HepG2 (cell line): ENCODE data around the gene CPLANE2. TPM values are rescaled to one million over a fixed set of nuclear protein-coding genes. Genes with fewer than 3 reads are reported as not detected.

Source experiments
- ATAC-seq: fragments of 200-7000 bp; cut with Tn5 transposase; 3 replicates; pipeline ENCODE4 v1.9.1; 2020; ENCODE audit warnings: mild to moderate bottlenecking, moderate library complexity
- BruUV-seq: library from RNA; stranded (reverse); fragments of 400-500 nt; replicated peaks from 2 replicates; lab custom pipeline; 2021; lab: Mats Ljungman, UMichigan
- CTCF ChIA-PET: fragments of 300-600 bp; formaldehyde crosslinking; extraction: SDS; loops from one replicate; lab custom pipeline; 2021; ENCODE audit warnings: low total read pairs, inconsistent platforms, low intra/inter-chr PET ratio; lab: Yijun Ruan, JAX
- POLR2A ChIA-PET: fragments of 350-600 bp; sonication (Branson Sonifier 250); formaldehyde crosslinking; loops from one replicate; lab custom pipeline; 2020; ENCODE audit warnings: antibody characterized with exemption, inconsistent platforms; lab: Yijun Ruan, JAX
- DNase-seq: peaks from one replicate; pipeline ENCODE4 v3.0.0-alpha.2; 2015; ENCODE audit warnings: low spot score
- FAIRE-seq: peaks from 3 replicates; lab custom pipeline; 2011; peaks lifted over from hg19 to GRCh38; lab: Jason Lieb, UNC
- H2AFZ ChIP-seq: one replicate; pipeline ENCODE4 v1.6.1; 2011; ENCODE audit warnings: low read length, inconsistent platforms
- H3K27ac ChIP-seq: fragments of 300-600 bp; 3 replicates; pipeline ENCODE4 v1.8.0; 2011; ENCODE audit warnings: mixed run types, mild to moderate bottlenecking, mixed read lengths, low read length, inconsistent platforms; ENCODE audit not compliant: insufficient read depth; ENCODE audit errors: extremely low read length
- H3K27me3 ChIP-seq, 2 experiments: fragments of 200-600 bp in 1 of 2; 2 replicates in 1 of 2; 3 replicates in 1 of 2; pipeline versions ENCODE4 v1.6.0 to v1.8.0; 2011; ENCODE audit warnings: low read length in 2 of 2, mild to moderate bottlenecking in 2 of 2, moderate library complexity in 2 of 2, inconsistent platforms in 1 of 2; ENCODE audit not compliant: insufficient read depth in 2 of 2, control insufficient read depth in 1 of 2
- H3K36me3 ChIP-seq, 2 experiments: fragments of 200-600 bp in 1 of 2; replicated peaks in 1 of 2; 2 replicates in 1 of 2; 3 replicates in 1 of 2; pipeline versions ENCODE4 v1.5.1 to v1.8.0; 2011; ENCODE audit warnings: low read length in 2 of 2, inconsistent platforms in 1 of 2; ENCODE audit not compliant: insufficient read depth in 2 of 2, control insufficient read depth in 1 of 2
- H3K4me1 ChIP-seq: 2 replicates; pipeline ENCODE4 v1.5.1; 2012; ENCODE audit warnings: low read length, inconsistent platforms; ENCODE audit not compliant: insufficient read depth
- H3K4me2 ChIP-seq: 2 replicates; pipeline ENCODE4 v1.6.0; 2011; ENCODE audit warnings: low read depth, low read length, inconsistent platforms
- H3K4me3 ChIP-seq, 3 experiments: fragments of 200-600 bp in 1 of 3; sonication (generic), shearing (Covaris generic) in 1 of 3; replicated peaks in 1 of 3; 2 replicates each; pipeline ENCODE4 v1.5.1; 2011 to 2016; ENCODE audit warnings: low read length in 3 of 3, inconsistent platforms in 2 of 3, low read depth in 2 of 3, mild to moderate bottlenecking in 2 of 3, control low read depth in 1 of 3, mixed read lengths in 1 of 3; ENCODE audit not compliant: insufficient read depth in 1 of 3
- H3K79me2 ChIP-seq: one replicate; pipeline ENCODE4 v1.6.1; 2011; ENCODE audit warnings: low read length, inconsistent platforms; ENCODE audit not compliant: insufficient read depth
- H3K9ac ChIP-seq: 2 replicates; pipeline ENCODE4 v1.6.0; 2011; ENCODE audit warnings: mild to moderate bottlenecking, low read depth, low read length, inconsistent platforms; ENCODE audit not compliant: insufficient read depth
- H3K9me3 ChIP-seq: 2 replicates; pipeline ENCODE4 v1.5.1; 2012; ENCODE audit warnings: mild to moderate bottlenecking, low read length
- H4K20me1 ChIP-seq: 2 replicates; pipeline ENCODE4 v1.6.0; 2011; ENCODE audit warnings: inconsistent platforms, mild to moderate bottlenecking, low read length, moderate library complexity; ENCODE audit not compliant: insufficient read depth
- PBX2 ChIP-seq: IDR thresholded peaks from 2 replicates; pipeline ENCODE4 v1.6.1; 2016; ENCODE audit warnings: control low read depth
- POGZ ChIP-seq: sonication (generic); formaldehyde crosslinking; IDR thresholded peaks from 2 replicates; pipeline ENCODE4 v1.4.0; 2020; ENCODE audit warnings: mild to moderate bottlenecking, missing genetic modification reagents
- PPARG ChIP-seq: conservative IDR thresholded peaks from 2 replicates; pipeline ENCODE4 v1.6.1; 2016; ENCODE audit warnings: missing biosample characterization, missing genetic modification reagents
- RFX5 ChIP-seq: IDR thresholded peaks from 2 replicates; pipeline ENCODE4 v1.6.1; 2011; ENCODE audit warnings: low read depth, low read length, improper control_type of control experiment
- SALL2 ChIP-seq: sonication (generic); formaldehyde crosslinking; IDR thresholded peaks from 2 replicates; pipeline ENCODE4 v1.8.1; 2023; ENCODE audit warnings: mild to moderate bottlenecking, missing genetic modification reagents, inconsistent platforms
- XRCC5 ChIP-seq: fragments of 200-400 bp; formaldehyde crosslinking; optimal IDR thresholded peaks from 2 replicates; pipeline ENCODE3; 2017; ENCODE audit warnings: mild to moderate bottlenecking, low read length
- ZKSCAN5 ChIP-seq: sonication (generic); formaldehyde crosslinking; IDR thresholded peaks from 2 replicates; pipeline ENCODE4 v1.5.1; 2020; ENCODE audit warnings: mild to moderate bottlenecking, missing genetic modification reagents
- ZNF577 ChIP-seq: sonication (generic); formaldehyde crosslinking; IDR thresholded peaks from 2 replicates; pipeline ENCODE4 v1.4.0; 2020; ENCODE audit warnings: mild to moderate bottlenecking, low read depth, missing genetic modification reagents, borderline replicate concordance
- WGBS: methylation state at CpG from one replicate; pipeline ENCODE4 v1.1.6; 2017; ENCODE audit warnings: low lambda C conversion rate; 5-methylcytosine and 5-hydroxymethylcytosine counted together
- in situ Hi-C: cut with HindIII; loops from 2 replicates; pipeline ENCODE4 v1.10.0; 2017; ENCODE audit warnings: low pct_unique_long_range_greater_than_20kb; ENCODE audit not compliant: extremely low pct_ligation_motif_present
- intact Hi-C: fragments of 100-400 bp; cut with micrococcal nuclease; formaldehyde crosslinking; loops from one replicate; pipeline ENCODE4 v1.10.0; 2022; ENCODE audit not compliant: unreplicated experiment
- polyA plus RNA-seq, 8 experiments: library from polyadenylated mRNA; depleted of rRNA in 3 of 8; stranded (reverse) in 7 of 8; unstranded in 1 of 8; fragments of >200 nt; fragmentation: Illumina TruSeq in 4 of 8; extraction: Trizol in 4 of 8; gene quantifications; 2 replicates each; pipeline versions ENCODE4 v1.2.1 to v1.2.3, GENCODE V29; 2011 to 2016; ENCODE audit warnings: low read depth in 4 of 8, missing spikeins in 1 of 8, mixed read lengths in 1 of 8; ENCODE audit not compliant: insufficient read depth in 1 of 8
- total RNA-seq, 5 experiments: library from RNA; depleted of rRNA; stranded (reverse); fragments of >200 nt; fragmentation: Illumina TruSeq; extraction: Trizol; gene quantifications; 2 replicates each; pipeline ENCODE4 v1.2.3, GENCODE V29; 2016; ENCODE audit warnings: low read depth in 1 of 5
- TF ChIP-seq, protein P1 (sequence below): sonication (generic); formaldehyde crosslinking; IDR thresholded peaks from 2 replicates; pipeline ENCODE4 v1.5.1; 2020; ENCODE audit warnings: mild to moderate bottlenecking, missing genetic modification reagents, borderline replicate concordance
- TF ChIP-seq, protein P2 (sequence below): sonication (generic); formaldehyde crosslinking; IDR thresholded peaks from 2 replicates; pipeline ENCODE4 v1.4.0; 2020; ENCODE audit warnings: missing genetic modification reagents; ENCODE audit errors: not compliant biosample characterization

Gene CPLANE2
- total and polyA plus RNA-seq, 2 of the 13 experiments (the other 11 are each of a cell fraction or from before 2014, with no cell fraction given): 0.29 to 1.6 TPM

DNA sequence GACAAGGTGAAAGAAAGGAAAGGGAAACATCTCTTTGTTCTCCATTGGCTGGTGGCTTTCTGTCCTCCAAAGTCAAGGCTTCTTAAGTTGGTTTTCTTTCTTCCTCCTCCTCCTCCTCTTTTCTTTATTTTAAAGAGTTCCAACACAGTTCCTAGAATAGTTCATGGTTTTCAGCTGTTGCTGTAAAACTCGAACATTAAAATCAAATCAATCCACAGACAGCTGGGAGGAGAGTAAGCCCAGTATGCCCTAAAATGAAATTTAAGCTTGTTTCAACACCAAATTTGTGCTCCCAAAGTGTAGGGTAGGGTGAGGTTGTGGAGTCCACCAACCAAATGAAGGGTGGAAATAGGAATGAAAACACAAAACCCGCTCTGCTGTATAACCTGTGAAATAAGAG lies 10.5 kb upstream of the CPLANE2 start:
- TF ChIP-seq ZKSCAN5 (CRISPR knock-in tag): no peak
- TF ChIP-seq, protein P1, sequence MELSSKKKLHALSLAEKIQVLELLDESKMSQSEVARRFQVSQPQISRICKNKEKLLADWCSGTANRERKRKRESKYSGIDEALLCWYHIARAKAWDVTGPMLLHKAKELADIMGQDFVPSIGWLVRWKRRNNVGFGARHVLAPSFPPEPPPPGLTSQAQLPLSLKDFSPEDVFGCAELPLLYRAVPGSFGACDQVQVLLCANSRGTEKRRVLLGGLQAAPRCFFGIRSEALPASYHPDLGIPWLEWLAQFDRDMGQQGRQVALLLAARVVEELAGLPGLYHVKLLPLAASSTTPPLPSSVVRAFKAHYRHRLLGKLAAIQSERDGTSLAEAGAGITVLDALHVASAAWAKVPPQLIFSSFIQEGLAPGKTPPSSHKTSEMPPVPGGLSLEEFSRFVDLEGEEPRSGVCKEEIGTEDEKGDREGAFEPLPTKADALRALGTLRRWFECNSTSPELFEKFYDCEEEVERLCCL (CRISPR knock-in tag): no peak
- no peak for TF ChIP-seq PPARG (CRISPR knock-in tag)
- TF ChIP-seq RFX5: no peak
- TF ChIP-seq, protein P2, sequence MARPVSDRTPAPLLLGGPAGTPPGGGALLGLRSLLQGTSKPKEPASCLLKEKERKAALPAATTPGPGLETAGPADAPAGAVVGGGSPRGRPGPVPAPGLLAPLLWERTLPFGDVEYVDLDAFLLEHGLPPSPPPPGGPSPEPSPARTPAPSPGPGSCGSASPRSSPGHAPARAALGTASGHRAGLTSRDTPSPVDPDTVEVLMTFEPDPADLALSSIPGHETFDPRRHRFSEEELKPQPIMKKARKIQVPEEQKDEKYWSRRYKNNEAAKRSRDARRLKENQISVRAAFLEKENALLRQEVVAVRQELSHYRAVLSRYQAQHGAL (CRISPR knock-in tag): no peak
- TF ChIP-seq SALL2 (CRISPR knock-in tag): no peak
- TF ChIP-seq, all 625 proteins: peak for 0
- Histone ChIP-seq H3K27ac (no peak overlapping the region), H3K9me3 (no peaks in the 10 kb centered on the region), H2AFZ (no peak overlapping the region), H3K36me3 (peaks cover 9 to 32% of the 10 kb centered on the region in 2 experiments; a peak in 4 of 5 replicates), H3K9ac (no peak overlapping the region), H3K79me2 (no peaks in the 10 kb centered on the region), H3K4me1 (peaks cover 6% of the 10 kb centered on the region; the same call in 1 of the 2 replicates), H3K27me3 (no peaks in the 10 kb centered on the region), H3K4me3 (no peak overlapping the region), H3K4me2 (no peak overlapping the region), H4K20me1 (no peaks in the 10 kb centered on the region)
- FAIRE-seq (no peak), DNase-seq (no peak), ATAC-seq (no peak)
- 95% methylated on average over 2 of the region's 2 CpGs for WGBS
- CTCF ChIA-PET: no interaction called here
- POLR2A ChIA-PET: no interaction called here
- BruUV-seq: no TSS peak
- in situ Hi-C loops (no loop called here), intact Hi-C loops (no loop called here)

- Histone ChIP-seq H3K36me3 (peaks cover 8 to 28% of the 10 kb centered on the region in 2 experiments; a peak in 4 of 5 replicates), H3K9ac (no peak overlapping the region), H2AFZ (no peak overlapping the region), H3K27ac (no peak overlapping the region), H3K9me3 (no peaks in the 10 kb centered on the region), H3K4me3 (no peak overlapping the region), H3K4me2 (no peak overlapping the region), H3K4me1 (peaks cover 11% of the 10 kb centered on the region; the same call in 1 of the 2 replicates), H3K27me3 (no peaks in the 10 kb centered on the region), H3K79me2 (no peaks in the 10 kb centered on the region), H4K20me1 (no peaks in the 10 kb centered on the region)
- no peak for TF ChIP-seq POGZ (CRISPR knock-in tag)
- no peak for TF ChIP-seq PBX2 (CRISPR knock-in tag)
- TF ChIP-seq XRCC5: no peak
- TF ChIP-seq ZNF577: no peak
- DNase-seq (no peak), ATAC-seq (no peak), FAIRE-seq (no peak)
- ChIA-PET CTCF (no interaction called here), POLR2A (no interaction called here)
- BruUV-seq: no TSS peak
- in situ Hi-C loops: no loop called here
- intact Hi-C loops: no loop called here
- WGBS: 97% methylated on average over 5 of the region's 5 CpGs
Observed at GRCh38 chr1:16246961-16247360, 10.0 kb upstream of the CPLANE2 start.
